SU-DHL-6 (cell line): Measurements from ENCODE around the gene MX1.

ENCODE experiments used
- CTCF ChIP-seq: fragments of 200-600 bp; sonication (generic); IDR thresholded peaks from one replicate; pipeline ENCODE4 v1.5.1; 2017; ENCODE audit warnings: antibody characterized with exemption, mild to moderate bottlenecking, low read length, moderate library complexity; ENCODE audit not compliant: insufficient read depth, poor library complexity, severe bottlenecking
- EZH2phosphoT487 ChIP-seq: fragments of 200-600 bp; sonication (generic), shearing (Covaris generic); conservative IDR thresholded peaks from 2 replicates; pipeline ENCODE4 v1.6.1; 2018; ENCODE audit warnings: mild to moderate bottlenecking, antibody characterized with exemption, low read length, moderate library complexity, mixed read lengths

GRCh38 chr21:41393876-41394465 is 32.1 kb upstream of the MX1 start:
- no peak for TF ChIP-seq CTCF
- TF ChIP-seq EZH2phosphoT487 = no peak
